DOHH2 (cell line): Measurements from ENCODE around the gene DDX49.

ENCODE experiments used
- H3F3A ChIP-seq: fragments of 200-600 bp; sonication (generic), shearing (Covaris generic); 2 replicates; pipeline ENCODE4 v1.6.0; 2016; ENCODE audit warnings: antibody characterized with exemption, mild to moderate bottlenecking; ENCODE audit not compliant: control insufficient read depth, insufficient read depth
- H3K27ac ChIP-seq: fragments of 200-600 bp; sonication (generic); 2 replicates; pipeline ENCODE4 v1.5.1; 2014; ENCODE audit warnings: low read depth, mild to moderate bottlenecking, low read length, moderate library complexity
- H3K27me3 ChIP-seq: fragments of 200-600 bp; sonication (generic); 2 replicates; pipeline ENCODE4 v1.6.1; 2014; ENCODE audit warnings: mild to moderate bottlenecking, low read length, mixed read lengths; ENCODE audit not compliant: control insufficient read depth
- H3K36me3 ChIP-seq: fragments of 200-600 bp; sonication (generic); 2 replicates; pipeline ENCODE4 v1.6.1; 2014; ENCODE audit warnings: mild to moderate bottlenecking, low read length, moderate library complexity, mixed read lengths; ENCODE audit not compliant: control insufficient read depth
- H3K4me1 ChIP-seq: fragments of 200-600 bp; sonication (generic); 2 replicates; pipeline ENCODE4 v1.6.1; 2014; ENCODE audit warnings: mild to moderate bottlenecking, low read length, mixed read lengths; ENCODE audit not compliant: control insufficient read depth
- H3K4me2 ChIP-seq: fragments of 200-600 bp; sonication (generic); 2 replicates; pipeline ENCODE4 v1.6.0; 2014; ENCODE audit warnings: mild to moderate bottlenecking, low read length, moderate library complexity
- H3K4me3 ChIP-seq: fragments of 200-600 bp; sonication (generic); 2 replicates; pipeline ENCODE4 v1.5.1; 2014; ENCODE audit warnings: mild to moderate bottlenecking, low read length, mixed read lengths
- H3K79me2 ChIP-seq: fragments of 200-600 bp; sonication (generic); 2 replicates; pipeline ENCODE4 v1.6.1; 2014; ENCODE audit warnings: mild to moderate bottlenecking, low read length, mixed read lengths; ENCODE audit not compliant: control insufficient read depth
- H3K9me2 ChIP-seq: fragments of 200-600 bp; sonication (generic); replicated peaks from 2 replicates; pipeline ENCODE4 v1.6.1; 2014; ENCODE audit warnings: mild to moderate bottlenecking, low read length, mixed read lengths; ENCODE audit not compliant: control insufficient read depth
- H3K9me3 ChIP-seq: fragments of 200-600 bp; sonication (generic); 2 replicates; pipeline ENCODE4 v1.6.1; 2014; ENCODE audit warnings: antibody characterized with exemption, low read length, mixed read lengths; ENCODE audit not compliant: control insufficient read depth, insufficient read depth
- H4K20me1 ChIP-seq: fragments of 200-600 bp; sonication (generic); 2 replicates; pipeline ENCODE4 v1.6.0; 2014; ENCODE audit warnings: low read depth, mild to moderate bottlenecking, antibody characterized with exemption, low read length, moderate library complexity; ENCODE audit not compliant: control insufficient read depth, insufficient read depth
- CTCF ChIP-seq: fragments of 200-600 bp; sonication (generic); IDR thresholded peaks from one replicate; pipeline ENCODE4 v1.5.1; 2014; ENCODE audit warnings: antibody characterized with exemption, mild to moderate bottlenecking, low read depth, low read length; ENCODE audit not compliant: poor library complexity, severe bottlenecking
- EZH2phosphoT487 ChIP-seq: fragments of 200-600 bp; sonication (generic); IDR thresholded peaks from 2 replicates; pipeline ENCODE4 v1.6.1; 2017; ENCODE audit warnings: borderline replicate concordance, mild to moderate bottlenecking, antibody characterized with exemption, low read length, moderate library complexity, mixed read lengths

Gene DDX49

GRCh38 chr19:18889949-18890745 is 29.4 kb upstream of the DDX49 start:
- H4K20me1 ChIP-seq: no peaks in the 10 kb centered on the region
- H3K36me3 ChIP-seq: no peaks in the 10 kb centered on the region
- peaks cover 14% of the 10 kb centered on the region for H3K4me1 ChIP-seq
- no peak overlapping the region for H3K27ac ChIP-seq
- no peak for TF ChIP-seq EZH2phosphoT487
- TF ChIP-seq CTCF: no peak
- no peaks in the 10 kb centered on the region for H3K79me2 ChIP-seq
- H3K9me2 ChIP-seq: no peaks in the 10 kb centered on the region
- no peaks in the 10 kb centered on the region for H3F3A ChIP-seq
- H3K4me3 ChIP-seq: no peak overlapping the region
- H3K27me3 ChIP-seq: peaks cover 20% of the 10 kb centered on the region
- no peaks in the 10 kb centered on the region for H3K9me3 ChIP-seq
- H3K4me2 ChIP-seq: no peak overlapping the region

GRCh38 chr19:18893587-18894253 is 25.8 kb upstream of the DDX49 start:
- Histone ChIP-seq H3K4me1 (peaks cover 20% of the 10 kb centered on the region), H3K27ac (no peak overlapping the region), H3F3A (no peaks in the 10 kb centered on the region), H3K36me3 (no peaks in the 10 kb centered on the region), H3K79me2 (no peaks in the 10 kb centered on the region), H3K27me3 (peaks cover 34% of the 10 kb centered on the region), H4K20me1 (no peaks in the 10 kb centered on the region), H3K4me2 (no peak overlapping the region), H3K4me3 (no peak overlapping the region), H3K9me2 (no peaks in the 10 kb centered on the region), H3K9me3 (no peaks in the 10 kb centered on the region)
- TF ChIP-seq CTCF (no peak), EZH2phosphoT487 (no peak)

GRCh38 chr19:18894254-18895037 is 25.1 kb upstream of the DDX49 start:
- Histone ChIP-seq H3F3A (no peaks in the 10 kb centered on the region), H3K4me2 (peak overlapping the region; percentile 50; the same call in 1 of the 2 replicates), H3K36me3 (peaks cover under 1% of the 10 kb centered on the region; the same call in 1 of the 2 replicates), H3K4me1 (peaks cover 20% of the 10 kb centered on the region), H3K4me3 (no peak overlapping the region), H3K79me2 (no peaks in the 10 kb centered on the region), H3K9me2 (no peaks in the 10 kb centered on the region), H3K9me3 (no peaks in the 10 kb centered on the region), H4K20me1 (no peaks in the 10 kb centered on the region), H3K27me3 (peaks cover 34% of the 10 kb centered on the region), H3K27ac (no peak overlapping the region)
- TF ChIP-seq EZH2phosphoT487: no peak
- TF ChIP-seq CTCF: no peak
